Dedifferentiated amniotic fluid mesenchymal stem cell (primary cell): ENCODE data around the gene BTBD8.

Experiments
- DNase-seq: peaks from one replicate; pipeline ENCODE4 v3.0.0-alpha.2; 2016; ENCODE audit errors: extremely low spot score

BTBD8 gene

GRCh38 chr1:92191726-92192125 lies 111.6 kb downstream of the BTBD8 start:
- no peak for DNase-seq

- no peak for DNase-seq
Observed at GRCh38 chr1:92192246-92192645, 112.1 kb downstream of the BTBD8 start.

DNA sequence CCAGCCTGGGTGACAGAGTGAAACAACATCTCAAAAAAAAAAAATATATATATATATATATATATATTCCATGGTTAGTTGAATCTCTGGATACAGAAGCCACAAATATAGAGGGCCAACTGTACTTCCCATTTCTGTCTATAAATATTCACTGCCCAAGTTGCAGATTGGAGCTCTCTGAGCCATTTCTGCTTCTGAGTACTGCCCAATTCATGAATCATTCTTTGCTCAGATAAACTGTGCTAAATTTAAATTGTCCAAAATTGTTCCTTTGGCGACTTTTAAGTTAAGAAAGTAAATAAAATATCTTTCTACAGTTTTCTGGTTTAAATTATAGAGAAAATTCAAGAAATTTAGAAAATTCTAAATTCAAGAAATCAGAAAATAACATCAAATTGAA lies 114.4 kb downstream of the BTBD8 start:
- DNase-seq = no peak

GRCh38 chr1:92201973-92202372 lies 121.8 kb downstream of the BTBD8 start:
- no peak for DNase-seq

DNA sequence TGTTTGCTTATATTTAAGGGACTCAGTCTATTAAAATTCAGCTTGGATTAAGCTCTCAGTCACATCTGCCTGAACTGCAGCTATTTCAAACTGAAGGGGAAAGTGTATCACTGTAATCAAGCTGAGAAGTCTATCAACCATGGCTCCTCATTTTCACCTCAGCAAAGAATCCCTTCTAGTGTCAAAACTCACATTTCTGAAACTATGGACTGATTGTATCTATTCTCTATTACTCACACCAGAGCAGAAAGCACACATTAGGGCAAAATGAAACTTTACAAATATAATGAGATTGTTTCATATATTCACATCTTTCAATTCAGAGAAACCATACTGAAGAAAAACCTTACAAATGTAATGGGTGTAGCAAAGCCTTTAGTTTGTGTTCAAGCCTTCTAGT lies 123.0 kb downstream of the BTBD8 start:
- DNase-seq = no peak

DNA sequence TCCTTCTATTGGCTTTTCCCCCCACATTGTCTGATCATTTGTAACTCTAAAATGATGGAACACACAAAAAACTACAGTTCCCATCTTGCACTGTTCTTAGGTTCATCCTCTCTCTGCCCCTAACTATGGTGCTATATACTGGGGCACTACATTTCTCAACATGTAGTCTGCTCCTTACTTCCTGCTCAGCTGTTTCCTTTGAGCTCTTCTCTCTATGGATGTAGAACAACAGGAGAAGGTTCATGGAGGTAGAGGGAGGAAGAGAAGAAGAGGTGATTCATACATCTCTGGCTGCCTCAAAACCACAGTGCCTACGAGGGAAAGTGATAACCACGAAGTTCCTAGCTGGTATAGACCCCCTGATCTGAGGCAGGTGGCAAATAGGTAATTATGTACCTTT lies 130.6 kb downstream of the BTBD8 start:
- no peak for DNase-seq

GRCh38 chr1:92211166-92211565 lies 131.0 kb downstream of the BTBD8 start:
- peak; percentile 79 for DNase-seq

DNA sequence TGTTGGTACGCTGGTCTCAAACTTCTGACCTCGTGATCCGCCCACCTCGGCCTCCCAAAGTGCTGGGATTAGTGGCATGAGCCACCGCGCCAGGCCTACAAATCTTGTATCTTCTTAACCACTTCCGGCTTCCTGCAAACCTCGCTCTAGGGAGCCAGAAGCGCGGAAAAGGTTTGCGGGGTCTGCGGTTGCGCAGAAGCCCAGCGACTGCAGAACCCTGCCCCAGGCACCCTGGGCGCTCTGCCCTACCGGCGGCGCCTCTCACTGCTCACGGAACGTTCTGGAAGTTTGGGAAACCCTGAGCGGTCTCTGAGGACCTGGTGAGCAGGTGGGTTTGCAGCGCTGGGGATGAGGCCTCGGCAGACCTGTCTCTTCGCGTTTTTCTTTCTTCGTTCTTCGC lies 137.6 kb downstream of the BTBD8 start, which contains the start of gene C1orf146:
TSS of gene C1orf146 (plus strand) at position 195 of the 400 bp plus-strand sequence. CDS start 13,506 bp downstream, outside the sequence.
- DNase-seq = no peak

DNA sequence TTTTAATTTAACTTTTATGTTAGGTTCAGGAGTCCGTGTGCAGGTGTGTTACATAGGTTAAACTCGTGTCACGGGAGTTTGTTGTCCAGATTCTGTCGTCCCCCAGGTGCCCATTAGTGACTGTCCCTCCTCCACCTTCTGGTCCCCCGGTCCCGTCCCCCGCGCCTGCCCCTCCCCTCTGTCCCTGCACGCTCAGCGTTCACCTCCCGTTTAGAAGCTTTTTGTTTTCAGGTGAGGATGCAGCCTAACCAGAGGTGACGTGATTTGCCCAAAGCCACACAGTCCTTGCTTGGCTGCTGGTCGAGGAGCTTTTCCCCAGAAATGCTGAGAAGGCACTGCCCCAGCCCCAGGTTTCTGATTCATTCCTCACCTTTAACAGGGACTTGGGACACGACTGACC lies 138.4 kb downstream of the BTBD8 start:
- no peak for DNase-seq

- no peak for DNase-seq
Observed at GRCh38 chr1:92219028-92219427, 138.9 kb downstream of the BTBD8 start.

GRCh38 chr1:92228401-92228800 lies 148.3 kb downstream of the BTBD8 start:
- no peak for DNase-seq

DNA sequence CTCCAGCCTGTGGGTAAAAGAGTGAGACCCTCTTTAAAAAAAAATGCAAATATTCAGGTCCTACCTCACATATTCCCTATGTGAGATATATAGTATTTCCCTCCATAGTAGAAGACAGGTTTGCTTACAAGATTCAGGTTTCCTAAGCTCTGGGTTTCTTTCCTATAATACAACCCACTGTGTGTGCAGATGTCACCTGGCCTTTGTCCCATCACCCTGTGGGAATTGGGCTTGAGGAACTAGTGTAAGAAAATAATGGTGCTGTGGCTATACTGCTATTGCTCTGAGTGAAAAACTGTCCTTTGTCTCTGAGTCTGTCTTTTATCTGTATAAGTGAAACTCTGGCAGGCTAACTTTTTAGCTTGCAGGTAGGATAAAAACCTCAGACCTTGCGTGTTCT lies 150.6 kb downstream of the BTBD8 start:
- no peak for DNase-seq
